Prostate gland (tissue), 2 donors: Measurements from ENCODE around the gene TMEM271.

Source experiments
- POLR2A ChIP-seq: fragments of 450-650 bp; IDR thresholded peaks from one replicate; pipeline ENCODE4 v1.6.1; 2016; ENCODE audit warnings: antibody characterized with exemption, mild to moderate bottlenecking
- TF ChIP-seq, protein P1 (sequence below), 4 experiments: fragments of 200-600 bp in 2 of 4; fragments of 450-650 bp in 2 of 4; sonication (generic) in 2 of 4; IDR thresholded peaks; 1 replicate in 3 of 4; 2 replicates in 1 of 4; pipeline ENCODE4 v1.5.1; 2016 to 2019; ENCODE audit warnings: antibody characterized with exemption in 4 of 4, mild to moderate bottlenecking in 2 of 4, moderate library complexity in 2 of 4

DNA sequence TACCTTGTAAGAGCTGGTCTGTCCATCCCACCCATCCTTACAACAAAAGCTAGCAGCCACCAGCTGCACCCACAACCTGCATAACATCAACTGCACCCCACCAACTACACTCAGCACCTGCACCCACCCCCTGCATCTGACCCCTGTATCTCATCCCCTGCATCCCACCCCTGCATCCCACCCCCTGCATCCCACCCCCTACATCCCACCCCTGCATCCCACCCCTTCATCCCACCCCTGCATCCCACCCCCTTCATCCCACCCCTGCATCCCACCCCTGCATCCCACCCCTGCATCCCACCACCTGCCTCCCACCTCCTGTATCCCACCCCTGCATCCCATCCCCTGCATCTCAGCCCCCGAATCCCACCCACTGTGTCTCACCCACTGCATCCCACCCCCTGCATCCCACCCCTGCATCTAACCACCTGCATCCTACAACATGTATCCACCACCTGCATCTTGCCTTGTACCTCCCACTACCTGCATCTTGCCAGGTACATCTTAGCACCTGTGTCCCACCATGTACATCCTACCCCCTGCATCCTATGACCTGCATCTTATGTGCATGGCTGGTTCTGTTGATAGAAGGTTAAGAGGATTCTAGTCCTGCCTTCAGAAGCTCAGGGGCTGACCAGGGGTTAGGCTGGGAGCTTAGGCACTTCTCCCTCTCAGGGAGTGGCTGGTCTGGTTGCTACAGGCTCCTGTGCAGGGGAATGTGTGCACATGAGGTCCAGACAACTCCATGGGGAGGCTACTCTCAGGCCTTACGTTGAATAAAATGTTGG lies 9.4 kb downstream of the TMEM271 start:
- TF ChIP-seq POLR2A: no peak
- TF ChIP-seq, protein P1, sequence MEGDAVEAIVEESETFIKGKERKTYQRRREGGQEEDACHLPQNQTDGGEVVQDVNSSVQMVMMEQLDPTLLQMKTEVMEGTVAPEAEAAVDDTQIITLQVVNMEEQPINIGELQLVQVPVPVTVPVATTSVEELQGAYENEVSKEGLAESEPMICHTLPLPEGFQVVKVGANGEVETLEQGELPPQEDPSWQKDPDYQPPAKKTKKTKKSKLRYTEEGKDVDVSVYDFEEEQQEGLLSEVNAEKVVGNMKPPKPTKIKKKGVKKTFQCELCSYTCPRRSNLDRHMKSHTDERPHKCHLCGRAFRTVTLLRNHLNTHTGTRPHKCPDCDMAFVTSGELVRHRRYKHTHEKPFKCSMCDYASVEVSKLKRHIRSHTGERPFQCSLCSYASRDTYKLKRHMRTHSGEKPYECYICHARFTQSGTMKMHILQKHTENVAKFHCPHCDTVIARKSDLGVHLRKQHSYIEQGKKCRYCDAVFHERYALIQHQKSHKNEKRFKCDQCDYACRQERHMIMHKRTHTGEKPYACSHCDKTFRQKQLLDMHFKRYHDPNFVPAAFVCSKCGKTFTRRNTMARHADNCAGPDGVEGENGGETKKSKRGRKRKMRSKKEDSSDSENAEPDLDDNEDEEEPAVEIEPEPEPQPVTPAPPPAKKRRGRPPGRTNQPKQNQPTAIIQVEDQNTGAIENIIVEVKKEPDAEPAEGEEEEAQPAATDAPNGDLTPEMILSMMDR (IDR thresholded peaks at IDR 0.05): no peak
